HepG2 (cell line): ENCODE data around the gene CLDN19. TPM values are rescaled to one million over a fixed set of nuclear protein-coding genes. Genes with fewer than 3 reads are reported as not detected.

Experiments used
- EHMT2 ChIP-seq: fragments of 200-600 bp; sonication (generic); IDR thresholded peaks from 2 replicates; pipeline ENCODE4 v1.7.0; 2017; ENCODE audit warnings: antibody characterized with exemption, low read depth, low read length, borderline replicate concordance
- HNF4A ChIP-seq: sonication (generic); formaldehyde crosslinking; IDR thresholded peaks from 2 replicates; pipeline ENCODE4 v1.4.0; 2020; ENCODE audit warnings: missing genetic modification reagents
- KAT8 ChIP-seq: IDR thresholded peaks from 2 replicates; pipeline ENCODE4 v1.6.1; 2016; ENCODE audit warnings: missing genetic modification reagents, missing compliant biosample characterization
- MAZ ChIP-seq, 2 experiments: sonication (generic) in 1 of 2; formaldehyde crosslinking in 1 of 2; IDR thresholded peaks; 2 replicates each; pipeline versions ENCODE4 v1.5.0 to v1.6.1; 2012 to 2020; ENCODE audit warnings: low read depth in 2 of 2, mild to moderate bottlenecking in 2 of 2, borderline replicate concordance in 1 of 2, improper control_type of control experiment in 1 of 2, low read length in 1 of 2, missing genetic modification reagents in 1 of 2, moderate library complexity in 1 of 2
- PRMT3 ChIP-seq: sonication (generic); formaldehyde crosslinking; IDR thresholded peaks from 2 replicates; pipeline ENCODE4 v1.8.1; 2022; ENCODE audit warnings: low read depth, mild to moderate bottlenecking, moderate library complexity, missing genetic modification reagents, borderline replicate concordance
- RXRB ChIP-seq: IDR thresholded peaks from 2 replicates; pipeline ENCODE4 v1.6.1; 2016; ENCODE audit warnings: borderline replicate concordance, missing genetic modification reagents, missing compliant biosample characterization
- TCF7 ChIP-seq: sonication (generic); IDR thresholded peaks from 2 replicates; pipeline ENCODE4 v1.6.1; 2016; ENCODE audit warnings: antibody characterized with exemption, low read depth
- ZFP41 ChIP-seq: sonication (generic); formaldehyde crosslinking; IDR thresholded peaks from 2 replicates; pipeline ENCODE4 v1.4.0; 2020; ENCODE audit warnings: mild to moderate bottlenecking, missing genetic modification reagents, borderline replicate concordance
- ZNF101 ChIP-seq: sonication (generic); formaldehyde crosslinking; IDR thresholded peaks from 2 replicates; pipeline ENCODE4 v1.4.0; 2020; ENCODE audit warnings: mild to moderate bottlenecking, low read depth, missing genetic modification reagents, borderline replicate concordance
- ZNF12 ChIP-seq: sonication (generic); formaldehyde crosslinking; IDR thresholded peaks from 2 replicates; pipeline ENCODE4 v1.5.0; 2020; ENCODE audit warnings: missing genetic modification reagents
- ZNF264 ChIP-seq: sonication (generic); formaldehyde crosslinking; IDR thresholded peaks from 2 replicates; pipeline ENCODE4 v1.4.0; 2020; ENCODE audit warnings: missing genetic modification reagents
- ZNF30 ChIP-seq: sonication (generic); formaldehyde crosslinking; IDR thresholded peaks from 2 replicates; pipeline ENCODE4 v1.5.0; 2020; ENCODE audit warnings: mild to moderate bottlenecking, missing genetic modification reagents
- ZNF589 ChIP-seq: sonication (generic); formaldehyde crosslinking; conservative IDR thresholded peaks from 2 replicates; pipeline ENCODE4 v1.8.0; 2022; ENCODE audit warnings: mild to moderate bottlenecking, moderate library complexity, missing genetic modification reagents
- ZNF605 ChIP-seq: sonication (generic); formaldehyde crosslinking; IDR thresholded peaks from 2 replicates; pipeline ENCODE4 v1.8.0; 2022; ENCODE audit warnings: mild to moderate bottlenecking, missing genetic modification reagents
- ZNF670 ChIP-seq: sonication (generic); formaldehyde crosslinking; IDR thresholded peaks from 2 replicates; pipeline ENCODE4 v1.8.0; 2022; ENCODE audit warnings: mild to moderate bottlenecking, missing genetic modification reagents, borderline replicate concordance
- ZNF713 ChIP-seq: sonication (generic); formaldehyde crosslinking; IDR thresholded peaks from 2 replicates; pipeline ENCODE4 v1.4.0; 2020; ENCODE audit warnings: mild to moderate bottlenecking, missing genetic modification reagents
- ZSCAN30 ChIP-seq: sonication (generic); formaldehyde crosslinking; IDR thresholded peaks from 2 replicates; pipeline ENCODE4 v1.5.0; 2020; ENCODE audit warnings: mild to moderate bottlenecking, missing genetic modification reagents
- polyA plus RNA-seq, 8 experiments: library from polyadenylated mRNA; depleted of rRNA in 3 of 8; stranded (reverse) in 7 of 8; unstranded in 1 of 8; fragments of >200 nt; fragmentation: Illumina TruSeq in 4 of 8; extraction: Trizol in 4 of 8; gene quantifications; 2 replicates each; pipeline versions ENCODE4 v1.2.1 to v1.2.3, GENCODE V29; 2011 to 2016; ENCODE audit warnings: low read depth in 4 of 8, missing spikeins in 1 of 8, mixed read lengths in 1 of 8; ENCODE audit not compliant: insufficient read depth in 1 of 8
- total RNA-seq, 5 experiments: library from RNA; depleted of rRNA; stranded (reverse); fragments of >200 nt; fragmentation: Illumina TruSeq; extraction: Trizol; gene quantifications; 2 replicates each; pipeline ENCODE4 v1.2.3, GENCODE V29; 2016; ENCODE audit warnings: low read depth in 1 of 5
- TF ChIP-seq, protein P1 (sequence below): sonication (generic); formaldehyde crosslinking; IDR thresholded peaks from 2 replicates; pipeline ENCODE4 v1.4.0; 2020; ENCODE audit warnings: missing genetic modification reagents, borderline replicate concordance
- TF ChIP-seq, protein P2 (sequence below): IDR thresholded peaks from 2 replicates; pipeline ENCODE4 v1.6.1; 2018; ENCODE audit warnings: missing genetic modification reagents
- TF ChIP-seq, protein P3 (sequence below): sonication (generic); formaldehyde crosslinking; IDR thresholded peaks from 2 replicates; pipeline ENCODE4 v1.5.1; 2020; ENCODE audit warnings: mild to moderate bottlenecking, moderate library complexity, missing genetic modification reagents

The CLDN19 gene
- total and polyA plus RNA-seq, 2 of the 13 experiments (the other 11 are each of a cell fraction or from before 2014, with no cell fraction given): 5.0 to 7.6 TPM

DNA sequence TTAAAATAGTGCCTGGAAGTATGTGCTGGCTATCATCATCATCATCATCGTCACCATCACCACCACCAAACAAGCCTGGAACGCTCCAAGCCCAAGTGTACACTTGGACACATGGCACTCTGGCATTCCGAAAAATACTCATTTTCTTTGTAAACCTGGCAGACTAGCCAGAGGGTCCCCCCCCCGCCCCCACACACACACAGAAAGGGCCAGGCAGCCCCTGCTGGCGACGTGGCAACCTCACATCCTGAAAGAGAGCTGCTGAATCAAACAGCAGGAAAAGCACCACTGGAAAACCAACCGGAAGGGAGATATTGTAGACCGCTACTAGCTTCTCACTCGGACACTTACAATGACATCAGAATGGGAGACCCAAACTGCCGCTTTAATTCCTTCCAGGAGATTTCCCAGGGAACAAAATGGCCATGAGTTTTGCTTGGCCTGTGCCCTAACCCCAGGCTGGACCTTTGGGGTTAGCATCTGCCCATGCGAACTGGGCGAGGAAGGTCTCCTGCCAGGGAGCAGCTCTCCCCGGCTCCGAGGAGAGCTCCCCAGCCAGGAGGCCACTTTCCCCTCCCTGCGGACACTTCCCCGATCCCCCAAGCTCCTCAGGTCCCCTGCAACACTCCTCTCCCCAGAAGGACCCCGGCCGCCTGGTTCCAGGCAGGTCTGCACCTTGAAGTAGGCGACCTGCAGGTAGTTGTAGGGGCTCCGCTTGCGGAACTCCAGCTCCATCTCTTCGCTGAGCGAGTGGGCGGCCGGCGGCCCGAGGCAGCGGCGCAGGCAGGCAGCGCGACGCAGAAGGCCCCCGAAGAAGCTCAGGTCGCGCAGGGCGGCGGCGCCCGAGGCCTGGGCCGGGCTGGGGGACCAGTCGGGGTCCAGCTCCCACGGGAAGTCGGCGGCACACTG is 26.1 kb upstream of the CLDN19 start (continued):
- TF ChIP-seq, protein P1, sequence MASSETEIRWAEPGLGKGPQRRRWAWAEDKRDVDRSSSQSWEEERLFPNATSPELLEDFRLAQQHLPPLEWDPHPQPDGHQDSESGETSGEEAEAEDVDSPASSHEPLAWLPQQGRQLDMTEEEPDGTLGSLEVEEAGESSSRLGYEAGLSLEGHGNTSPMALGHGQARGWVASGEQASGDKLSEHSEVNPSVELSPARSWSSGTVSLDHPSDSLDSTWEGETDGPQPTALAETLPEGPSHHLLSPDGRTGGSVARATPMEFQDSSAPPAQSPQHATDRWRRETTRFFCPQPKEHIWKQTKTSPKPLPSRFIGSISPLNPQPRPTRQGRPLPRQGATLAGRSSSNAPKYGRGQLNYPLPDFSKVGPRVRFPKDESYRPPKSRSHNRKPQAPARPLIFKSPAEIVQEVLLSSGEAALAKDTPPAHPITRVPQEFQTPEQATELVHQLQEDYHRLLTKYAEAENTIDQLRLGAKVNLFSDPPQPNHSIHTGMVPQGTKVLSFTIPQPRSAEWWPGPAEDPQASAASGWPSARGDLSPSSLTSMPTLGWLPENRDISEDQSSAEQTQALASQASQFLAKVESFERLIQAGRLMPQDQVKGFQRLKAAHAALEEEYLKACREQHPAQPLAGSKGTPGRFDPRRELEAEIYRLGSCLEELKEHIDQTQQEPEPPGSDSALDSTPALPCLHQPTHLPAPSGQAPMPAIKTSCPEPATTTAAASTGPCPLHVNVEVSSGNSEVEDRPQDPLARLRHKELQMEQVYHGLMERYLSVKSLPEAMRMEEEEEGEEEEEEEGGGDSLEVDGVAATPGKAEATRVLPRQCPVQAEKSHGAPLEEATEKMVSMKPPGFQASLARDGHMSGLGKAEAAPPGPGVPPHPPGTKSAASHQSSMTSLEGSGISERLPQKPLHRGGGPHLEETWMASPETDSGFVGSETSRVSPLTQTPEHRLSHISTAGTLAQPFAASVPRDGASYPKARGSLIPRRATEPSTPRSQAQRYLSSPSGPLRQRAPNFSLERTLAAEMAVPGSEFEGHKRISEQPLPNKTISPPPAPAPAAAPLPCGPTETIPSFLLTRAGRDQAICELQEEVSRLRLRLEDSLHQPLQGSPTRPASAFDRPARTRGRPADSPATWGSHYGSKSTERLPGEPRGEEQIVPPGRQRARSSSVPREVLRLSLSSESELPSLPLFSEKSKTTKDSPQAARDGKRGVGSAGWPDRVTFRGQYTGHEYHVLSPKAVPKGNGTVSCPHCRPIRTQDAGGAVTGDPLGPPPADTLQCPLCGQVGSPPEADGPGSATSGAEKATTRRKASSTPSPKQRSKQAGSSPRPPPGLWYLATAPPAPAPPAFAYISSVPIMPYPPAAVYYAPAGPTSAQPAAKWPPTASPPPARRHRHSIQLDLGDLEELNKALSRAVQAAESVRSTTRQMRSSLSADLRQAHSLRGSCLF (CRISPR knock-in tag): no peak
- TF ChIP-seq ZNF670 (no peak), ZNF264 (CRISPR knock-in tag) (no peak), HNF4A (no peak), PRMT3 (CRISPR knock-in tag) (no peak), RXRB (CRISPR knock-in tag) (no peak), ZNF605 (CRISPR knock-in tag) (no peak), TCF7 (no peak), EHMT2 (no peak), KAT8 (CRISPR knock-in tag) (peak; percentile 48; the same call in 1 of the 2 replicates), ZNF12 (CRISPR knock-in tag) (no peak), ZNF30 (CRISPR knock-in tag) (no peak), ZNF713 (no peak), MAZ (IDR thresholded peaks at IDR 0.05; ENCODE audit: borderline replicate concordance, low read depth, low read length) (peak; percentile 48; the same call in 1 of the 2 replicates), MAZ (CRISPR knock-in tag; IDR thresholded peaks at IDR 0.05; ENCODE audit: low read depth) (peak; percentile 6; the same call in 1 of the 2 replicates), ZNF589 (CRISPR knock-in tag) (no peak), ZNF101 (CRISPR knock-in tag) (no peak), ZSCAN30 (no peak), ZFP41 (CRISPR knock-in tag) (no peak)
- TF ChIP-seq, protein P2, sequence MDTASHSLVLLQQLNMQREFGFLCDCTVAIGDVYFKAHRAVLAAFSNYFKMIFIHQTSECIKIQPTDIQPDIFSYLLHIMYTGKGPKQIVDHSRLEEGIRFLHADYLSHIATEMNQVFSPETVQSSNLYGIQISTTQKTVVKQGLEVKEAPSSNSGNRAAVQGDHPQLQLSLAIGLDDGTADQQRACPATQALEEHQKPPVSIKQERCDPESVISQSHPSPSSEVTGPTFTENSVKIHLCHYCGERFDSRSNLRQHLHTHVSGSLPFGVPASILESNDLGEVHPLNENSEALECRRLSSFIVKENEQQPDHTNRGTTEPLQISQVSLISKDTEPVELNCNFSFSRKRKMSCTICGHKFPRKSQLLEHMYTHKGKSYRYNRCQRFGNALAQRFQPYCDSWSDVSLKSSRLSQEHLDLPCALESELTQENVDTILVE (CRISPR knock-in tag): peak; percentile 52
- TF ChIP-seq, protein P3, sequence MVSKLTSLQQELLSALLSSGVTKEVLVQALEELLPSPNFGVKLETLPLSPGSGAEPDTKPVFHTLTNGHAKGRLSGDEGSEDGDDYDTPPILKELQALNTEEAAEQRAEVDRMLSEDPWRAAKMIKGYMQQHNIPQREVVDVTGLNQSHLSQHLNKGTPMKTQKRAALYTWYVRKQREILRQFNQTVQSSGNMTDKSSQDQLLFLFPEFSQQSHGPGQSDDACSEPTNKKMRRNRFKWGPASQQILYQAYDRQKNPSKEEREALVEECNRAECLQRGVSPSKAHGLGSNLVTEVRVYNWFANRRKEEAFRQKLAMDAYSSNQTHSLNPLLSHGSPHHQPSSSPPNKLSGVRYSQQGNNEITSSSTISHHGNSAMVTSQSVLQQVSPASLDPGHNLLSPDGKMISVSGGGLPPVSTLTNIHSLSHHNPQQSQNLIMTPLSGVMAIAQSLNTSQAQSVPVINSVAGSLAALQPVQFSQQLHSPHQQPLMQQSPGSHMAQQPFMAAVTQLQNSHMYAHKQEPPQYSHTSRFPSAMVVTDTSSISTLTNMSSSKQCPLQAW: no peak
